Vagina (tissue), 2 donors: ENCODE results near the gene CTNND2. TPM values are rescaled to one million over a fixed set of nuclear protein-coding genes. Genes with fewer than 3 reads are reported as not detected.

Experiments
- DNase-seq, 2 donors: peaks; one replicate each; pipeline ENCODE4 v3.0.0-alpha.2; 2017; ENCODE audit errors: extremely low spot score in 2 of 2
- H3K27ac ChIP-seq: fragments of 200-600 bp; sonication (generic); one replicate; pipeline ENCODE4 v1.5.1; 2019
- H3K27me3 ChIP-seq: fragments of 200-600 bp; sonication (generic); one replicate; pipeline ENCODE4 v1.5.1; 2019
- H3K36me3 ChIP-seq, 2 donors: fragments of 200-600 bp; sonication (generic); one replicate each; pipeline ENCODE4 v1.5.1; 2017 to 2019
- H3K4me1 ChIP-seq: fragments of 200-600 bp; sonication (generic); one replicate; pipeline ENCODE4 v1.5.1; 2019
- H3K4me3 ChIP-seq, 2 donors: fragments of 200-600 bp; sonication (generic); 1 replicate in 1 of 2; 2 replicates in 1 of 2; pipeline ENCODE4 v1.5.1; 2016 to 2019
- H3K9me3 ChIP-seq: fragments of 200-600 bp; sonication (generic); one replicate; pipeline ENCODE4 v1.5.1; 2019
- CTCF ChIP-seq, 3 experiments: fragments of 450-650 bp in 2 of 3; fragments of 200-600 bp in 1 of 3; sonication (generic) in 1 of 3; IDR thresholded peaks; one replicate each; pipeline ENCODE4 v1.5.1; 2017 to 2019; ENCODE audit warnings: antibody characterized with exemption in 3 of 3, mild to moderate bottlenecking in 2 of 3, moderate library complexity in 2 of 3
- POLR2A ChIP-seq, 2 donors: fragments of 450-650 bp; IDR thresholded peaks; one replicate each; pipeline ENCODE4 v1.6.1; 2017; ENCODE audit warnings: antibody characterized with exemption in 2 of 2, mild to moderate bottlenecking in 2 of 2, moderate library complexity in 2 of 2
- POLR2AphosphoS5 ChIP-seq, 2 donors: sonication (generic); formaldehyde crosslinking; IDR thresholded peaks; one replicate each; pipeline ENCODE4 v1.9.0; 2017; ENCODE audit warnings: antibody characterized with exemption in 2 of 2, mild to moderate bottlenecking in 2 of 2, low read depth in 1 of 2; ENCODE audit not compliant: insufficient read depth in 1 of 2
- intact Hi-C: fragments of 100-400 bp; cut with DNase I; formaldehyde crosslinking; loops from one replicate; pipeline ENCODE4 v1.15.1; 2023
- total RNA-seq: library from RNA; depleted of rRNA; stranded (reverse); fragments of >200 nt; gene quantifications from one replicate; pipeline ENCODE4 v1.2.3, GENCODE V29; 2016

CTNND2 gene
- total RNA-seq, 1 donor from 2014 or later = 1.7 TPM

GRCh38 chr5:11540112-11540511, 364.1 kb downstream of the CTNND2 start:
- intact Hi-C loops = no loop called here
- no peak for DNase-seq
- Histone ChIP-seq H3K27me3 (no peaks in the 10 kb centered on the region), H3K4me3 (no peak overlapping the region), H3K9me3 (no peaks in the 10 kb centered on the region), H3K27ac (no peak overlapping the region), H3K36me3 (no peaks in the 10 kb centered on the region), H3K4me1 (no peaks in the 10 kb centered on the region)
- TF ChIP-seq POLR2AphosphoS5 (IDR thresholded peaks at IDR 0.05; ENCODE audit: insufficient read depth in 1 of 2, low read depth in 1 of 2) (no peak), POLR2A (IDR thresholded peaks at IDR 0.05) (no peak), CTCF (IDR thresholded peaks at IDR 0.05) (no peak)

- no peak for DNase-seq
- intact Hi-C loops = no loop called here
- TF ChIP-seq CTCF (IDR thresholded peaks at IDR 0.05) (no peak), POLR2A (IDR thresholded peaks at IDR 0.05) (no peak), POLR2AphosphoS5 (IDR thresholded peaks at IDR 0.05; ENCODE audit: insufficient read depth in 1 of 2, low read depth in 1 of 2) (no peak)
- Histone ChIP-seq H3K27me3 (no peaks in the 10 kb centered on the region), H3K9me3 (no peaks in the 10 kb centered on the region), H3K4me3 (no peak overlapping the region), H3K36me3 (no peaks in the 10 kb centered on the region), H3K27ac (no peak overlapping the region), H3K4me1 (no peaks in the 10 kb centered on the region)
These were observed 372.3 kb downstream of the CTNND2 start for GRCh38 chr5:11531811-11532555.

GRCh38 chr5:11528720-11529119, 375.5 kb downstream of the CTNND2 start:
- H3K36me3 ChIP-seq = no peaks in the 10 kb centered on the region
- H3K27me3 ChIP-seq = no peaks in the 10 kb centered on the region
- no peaks in the 10 kb centered on the region for H3K4me1 ChIP-seq
- no peak overlapping the region for H3K27ac ChIP-seq
- TF ChIP-seq POLR2A (IDR thresholded peaks at IDR 0.05) (no peak), POLR2AphosphoS5 (IDR thresholded peaks at IDR 0.05; ENCODE audit: insufficient read depth in 1 of 2, low read depth in 1 of 2) (no peak), CTCF (IDR thresholded peaks at IDR 0.05) (no peak)
- H3K9me3 ChIP-seq = no peaks in the 10 kb centered on the region
- no peak for DNase-seq
- no peak overlapping the region for H3K4me3 ChIP-seq
- intact Hi-C loops = no loop called here

GRCh38 chr5:11527652-11528349, 376.4 kb downstream of the CTNND2 start:
- H3K27ac ChIP-seq = no peak overlapping the region
- DNase-seq = no peak
- no peaks in the 10 kb centered on the region for H3K4me1 ChIP-seq
- H3K9me3 ChIP-seq = no peaks in the 10 kb centered on the region
- intact Hi-C loops = no loop called here
- H3K36me3 ChIP-seq = no peaks in the 10 kb centered on the region
- no peak for TF ChIP-seq POLR2A (IDR thresholded peaks at IDR 0.05)
- no peak for TF ChIP-seq POLR2AphosphoS5 (IDR thresholded peaks at IDR 0.05; ENCODE audit: insufficient read depth in 1 of 2, low read depth in 1 of 2)
- TF ChIP-seq CTCF (IDR thresholded peaks at IDR 0.05) = no peak
- H3K27me3 ChIP-seq = no peaks in the 10 kb centered on the region
- H3K4me3 ChIP-seq = no peak overlapping the region

GRCh38 chr5:11525020-11525419, 379.2 kb downstream of the CTNND2 start:
- Histone ChIP-seq H3K36me3 (no peaks in the 10 kb centered on the region), H3K27me3 (no peaks in the 10 kb centered on the region), H3K4me1 (no peaks in the 10 kb centered on the region), H3K4me3 (no peak overlapping the region), H3K9me3 (no peaks in the 10 kb centered on the region), H3K27ac (no peak overlapping the region)
- TF ChIP-seq POLR2AphosphoS5 (IDR thresholded peaks at IDR 0.05; ENCODE audit: insufficient read depth in 1 of 2, low read depth in 1 of 2) (no peak), POLR2A (IDR thresholded peaks at IDR 0.05) (no peak), CTCF (IDR thresholded peaks at IDR 0.05) (no peak)
- no peak for DNase-seq
- intact Hi-C loops = no loop called here
